ENCODE measurements around the gene FAM170B. TPM values are rescaled to one million over a fixed set of nuclear protein-coding genes. Genes with fewer than 3 reads are reported as not detected.
A peak's percentile ranks its signal among the peaks of the same experiment; 100 is the strongest.

Gene FAM170B
- polyA plus RNA-seq, 12 donors = not detected

DNA sequence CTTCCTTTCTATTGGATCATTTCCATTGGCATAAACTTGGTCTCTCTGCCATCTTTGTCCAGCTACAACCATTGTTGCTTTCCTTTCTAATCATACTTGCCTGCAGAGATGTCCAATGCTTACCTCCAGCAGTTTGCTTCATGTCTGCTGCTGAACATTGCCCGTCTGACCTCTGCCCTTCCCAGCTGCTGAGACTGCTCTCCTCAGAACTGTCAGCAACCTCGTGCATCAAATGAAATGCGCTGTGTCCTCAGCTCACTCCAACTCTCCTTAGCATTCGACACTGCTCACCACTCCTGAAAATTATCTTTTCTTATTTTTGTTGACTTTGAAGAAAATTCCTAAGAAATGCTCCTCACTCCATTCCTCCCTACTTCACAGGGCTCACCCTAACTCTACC lies 5.0 kb downstream of the FAM170B start:
- no peak for DNase-seq

DNA sequence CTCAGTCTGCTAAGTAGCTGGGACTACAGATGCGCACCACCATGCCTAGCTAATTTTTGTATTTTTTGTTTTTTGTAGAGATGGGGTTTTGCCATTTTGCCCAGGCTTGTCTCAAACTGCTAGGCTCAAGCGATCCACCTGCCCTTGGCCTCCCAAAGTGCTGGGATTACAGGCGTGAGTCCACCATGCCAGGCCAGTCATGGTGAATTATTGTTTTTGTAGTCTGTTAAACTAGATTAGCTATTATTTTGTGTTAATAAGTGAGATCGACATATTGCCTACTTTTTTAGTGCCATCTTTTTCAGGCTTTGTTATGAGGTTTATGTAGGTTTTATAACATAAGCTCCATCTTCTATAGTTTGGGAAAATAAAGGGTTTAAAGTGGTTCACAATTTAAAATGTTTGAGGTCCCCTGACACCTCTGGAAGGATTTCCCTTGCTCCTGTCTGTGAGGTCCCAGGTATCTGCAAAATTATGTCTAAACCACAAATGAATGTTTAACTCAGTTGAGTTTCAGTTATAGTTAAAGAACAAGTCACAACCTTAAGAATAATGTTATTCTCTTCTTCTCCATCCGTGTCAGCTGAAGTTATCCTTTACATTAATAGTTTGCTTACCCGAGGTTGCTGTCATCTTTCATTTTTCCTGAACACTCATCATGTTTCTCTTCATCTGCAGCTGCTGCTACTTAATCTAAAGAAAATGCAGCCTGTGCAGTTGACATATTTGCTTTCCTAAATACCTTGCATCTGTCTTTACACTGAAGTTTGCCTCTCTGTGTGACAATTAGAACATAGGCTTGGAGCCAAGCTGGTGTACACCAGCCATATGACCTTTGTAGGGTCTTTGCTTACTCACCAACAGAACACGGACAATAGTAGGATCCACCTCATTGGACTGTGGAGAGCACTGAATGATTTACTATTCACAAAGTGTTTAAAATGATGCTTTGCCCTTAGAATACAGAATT lies 9.6 kb downstream of the FAM170B start:
- DNase-seq = no peak

DNA sequence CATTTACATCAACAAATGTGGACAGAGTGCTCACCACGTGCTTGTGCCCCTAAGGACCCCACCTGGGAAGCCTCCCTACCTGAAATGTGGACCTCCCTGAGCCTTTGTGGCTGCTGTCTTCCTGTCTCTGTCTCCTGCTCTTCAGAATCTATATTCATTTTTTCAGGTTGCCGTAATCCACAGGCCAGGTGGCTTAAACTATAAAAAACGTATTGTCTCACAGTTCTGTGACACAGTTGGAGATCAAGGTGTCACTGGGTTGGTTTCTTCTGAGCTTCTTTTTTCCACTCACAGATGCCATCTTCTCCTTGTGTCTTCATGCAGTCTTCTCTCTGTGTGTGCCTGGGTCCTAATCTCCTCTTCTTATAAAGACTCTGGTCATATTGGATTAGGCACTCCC lies 12.9 kb downstream of the FAM170B start:
- DNase-seq = no peak

DNA sequence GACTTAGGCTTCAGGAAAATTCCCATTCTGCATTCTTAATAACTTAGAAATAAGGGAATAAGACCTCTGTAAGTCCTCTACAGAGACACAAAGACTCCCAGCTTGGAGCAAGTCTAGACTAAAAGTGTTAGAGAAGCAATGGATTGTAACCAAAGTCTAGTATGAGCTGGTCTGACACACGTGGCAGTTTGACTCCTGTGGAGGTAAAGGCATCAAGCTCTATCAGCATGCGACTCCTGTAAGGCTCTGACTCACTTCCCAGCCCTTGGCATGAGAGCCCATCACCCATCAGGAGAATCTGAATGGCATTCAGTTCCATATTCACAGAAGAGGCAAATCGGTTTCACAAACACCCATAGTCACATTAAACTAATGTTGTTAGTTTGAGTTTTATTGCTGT lies 14.1 kb downstream of the FAM170B start:
- no peak for DNase-seq

DNA sequence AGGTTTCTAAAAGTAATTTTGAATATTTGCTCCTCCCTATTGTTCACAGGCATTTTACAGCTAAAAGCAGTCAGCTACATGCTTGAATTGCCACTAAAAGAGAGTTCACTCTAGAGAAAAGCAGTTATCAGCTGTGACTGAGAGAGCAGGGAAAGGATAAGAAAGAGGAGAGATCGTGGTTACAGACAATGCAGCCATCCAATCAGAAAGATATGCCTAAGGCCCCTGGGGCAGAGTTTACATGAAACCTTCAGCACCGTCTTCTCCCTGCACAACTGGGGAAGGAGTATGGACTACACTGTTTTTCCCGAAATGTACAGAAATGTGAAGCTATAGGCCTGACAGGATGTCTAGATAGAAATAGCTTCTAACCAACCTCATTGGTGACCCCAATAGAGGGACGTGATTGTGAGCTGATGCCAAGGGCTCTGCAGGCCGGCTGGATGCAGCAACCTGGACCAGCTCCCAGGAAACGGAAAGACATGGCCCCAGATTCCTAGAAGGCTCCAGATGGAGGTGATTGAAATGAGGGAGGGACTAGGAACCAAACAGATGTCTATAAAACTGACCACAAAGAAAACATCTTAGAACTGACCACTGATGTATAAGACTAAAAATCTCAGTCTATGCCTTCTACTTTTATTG lies 15.3 kb downstream of the FAM170B start:
- DNase-seq = no peak

DNA sequence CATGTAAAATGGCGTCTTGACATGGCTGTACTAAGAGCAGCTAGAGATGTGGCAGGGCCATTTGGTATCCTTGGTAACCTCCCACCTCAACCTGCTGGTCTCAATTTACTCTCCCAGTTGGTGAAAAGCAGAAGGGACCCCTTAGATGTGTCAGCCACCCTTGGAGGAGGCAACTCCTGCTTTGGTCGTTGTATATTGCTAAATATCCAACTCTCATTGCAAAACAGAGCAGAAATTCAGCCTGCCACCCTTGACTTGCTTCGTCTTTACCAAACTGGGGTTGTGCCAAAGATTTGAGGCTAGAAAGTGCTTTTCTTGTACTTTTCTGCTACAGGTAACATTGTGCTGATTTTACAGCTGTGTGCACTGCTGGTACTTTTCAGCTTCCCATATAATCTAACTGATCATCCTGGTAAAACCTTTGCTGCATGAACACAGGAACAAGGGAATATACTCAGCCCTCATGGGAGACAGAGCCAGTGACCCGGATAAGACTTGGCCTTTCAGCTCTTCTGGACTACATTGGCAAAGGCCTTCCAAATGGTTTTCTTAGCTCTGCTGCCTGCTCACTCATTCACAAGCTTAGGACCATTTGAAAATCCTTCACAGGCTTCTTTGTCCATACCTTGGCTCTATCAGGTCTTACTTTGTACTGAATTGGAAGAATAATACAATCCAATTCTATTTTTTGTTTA lies 16.3 kb downstream of the FAM170B start:
- no peak for DNase-seq

DNA sequence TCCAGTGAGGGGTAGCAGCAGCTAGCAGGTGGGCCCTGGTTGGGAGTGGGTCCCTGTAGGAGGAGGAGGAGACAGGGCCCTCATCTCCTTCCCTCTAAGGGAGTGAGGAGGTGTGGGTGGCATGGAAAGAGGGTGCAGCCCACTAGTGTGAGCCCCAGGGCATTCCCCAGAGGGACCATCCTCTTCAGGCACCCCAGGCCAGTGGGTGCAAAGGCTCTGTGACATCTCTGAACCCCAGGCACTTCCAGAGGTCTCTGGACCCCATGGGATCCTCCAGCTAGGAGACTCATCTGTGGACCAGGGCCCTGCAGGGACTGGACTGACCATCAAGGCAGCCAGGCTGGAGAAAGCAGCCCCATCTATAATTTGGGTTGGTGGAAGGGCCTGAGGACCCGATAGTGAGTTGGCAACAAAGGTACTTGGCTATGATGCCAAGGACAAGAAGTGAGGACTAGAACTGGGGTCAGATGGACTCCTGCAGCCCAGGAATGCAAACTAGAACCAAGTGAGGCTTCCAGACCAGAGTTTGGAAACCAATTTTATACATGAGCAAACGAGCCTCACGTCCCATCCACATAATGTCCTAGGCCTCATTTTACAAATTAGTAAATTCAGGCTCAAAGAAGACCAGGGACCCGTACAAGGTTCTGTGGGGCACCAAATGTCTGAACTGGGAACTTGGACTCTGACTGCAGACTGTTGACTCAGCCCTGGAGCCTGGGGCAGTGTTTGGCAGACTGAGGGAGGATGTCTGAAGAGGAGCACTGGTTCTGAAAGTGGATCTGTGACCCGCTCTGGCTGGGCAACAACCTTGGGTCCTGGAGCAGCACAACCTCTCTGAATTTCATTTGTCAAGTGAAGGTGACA lies 17.1 kb downstream of the FAM170B start:
- no peak for DNase-seq

DNA sequence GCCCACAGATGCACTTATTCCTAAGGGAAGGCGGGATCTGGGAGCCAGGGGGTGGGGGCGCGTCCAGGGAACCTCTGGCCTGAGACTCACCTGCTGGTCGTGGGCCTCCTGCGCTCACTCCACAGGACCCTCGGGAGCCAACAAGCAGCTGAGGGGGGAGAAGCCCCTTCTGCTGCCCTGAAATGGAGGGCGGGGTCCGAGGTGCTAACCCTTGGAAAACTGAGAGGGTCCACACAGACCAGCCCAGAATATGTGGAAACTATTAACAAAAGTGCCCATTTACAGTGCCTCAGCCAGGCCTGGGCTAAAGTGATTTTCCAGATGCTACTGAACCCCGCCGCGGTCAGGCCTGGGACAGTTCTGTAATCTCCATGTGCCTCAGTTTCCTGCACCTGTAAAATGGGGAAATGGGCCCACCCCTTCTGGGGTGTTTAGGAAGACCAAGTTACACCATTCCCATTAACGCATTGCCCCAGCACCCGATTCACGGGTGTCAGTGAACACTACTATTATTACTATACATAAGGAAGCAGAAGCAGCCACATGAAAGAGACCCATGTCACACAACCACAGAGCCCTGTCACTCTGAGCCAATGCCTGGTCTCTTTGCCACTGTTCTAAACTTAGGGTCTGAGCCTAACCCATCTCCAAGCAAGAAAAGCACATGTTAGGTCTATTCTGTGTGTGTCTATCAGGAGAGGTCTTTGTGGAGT lies 17.9 kb downstream of the FAM170B start:
- no peak for DNase-seq

DNA sequence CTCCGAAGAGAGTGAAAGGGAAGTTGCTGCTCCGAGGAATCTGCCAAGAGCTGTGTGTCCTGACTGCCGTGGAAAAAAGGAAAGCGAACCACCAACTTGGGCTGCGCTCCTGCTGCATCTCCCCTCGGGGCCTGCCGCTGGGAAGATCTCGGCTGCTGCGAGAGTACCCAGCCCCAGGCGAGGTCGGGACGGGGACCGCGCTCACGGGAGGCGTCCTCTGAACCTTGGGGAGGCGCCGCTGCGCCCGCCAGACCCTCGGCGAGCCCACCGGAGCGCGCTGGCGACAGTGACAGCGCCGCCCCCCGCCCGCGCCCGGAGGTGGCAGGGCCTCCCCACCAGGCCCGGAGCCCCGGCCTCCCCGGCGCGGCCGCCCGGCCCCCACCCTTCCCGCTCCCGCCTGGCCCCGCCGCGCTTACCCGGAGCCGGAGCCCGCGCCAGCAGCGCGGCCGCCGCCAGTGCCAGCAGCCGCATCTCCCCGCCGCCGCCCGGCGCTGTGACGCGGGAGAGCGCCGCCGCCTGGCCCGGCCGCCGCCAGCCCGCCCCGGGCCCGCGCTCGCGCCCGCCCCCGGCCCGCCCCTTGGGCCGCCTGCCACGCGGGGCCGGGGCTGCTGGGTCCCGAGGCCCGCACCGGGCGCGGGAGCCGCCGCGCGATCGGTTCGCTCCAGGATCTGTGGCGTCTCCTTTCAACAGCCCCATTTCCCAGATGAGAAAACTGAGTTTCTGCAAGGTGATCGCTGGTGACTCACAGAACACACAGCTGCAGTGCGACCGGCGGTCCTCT lies 18.6 kb downstream of the FAM170B start, which contains the start of gene VSTM4:
Gene VSTM4, minus strand, starts transcription at position 508 of the 781 bp plus-strand sequence. Its CDS starts 37 bp downstream, at position 471.
- DNase-seq = no peak

DNA sequence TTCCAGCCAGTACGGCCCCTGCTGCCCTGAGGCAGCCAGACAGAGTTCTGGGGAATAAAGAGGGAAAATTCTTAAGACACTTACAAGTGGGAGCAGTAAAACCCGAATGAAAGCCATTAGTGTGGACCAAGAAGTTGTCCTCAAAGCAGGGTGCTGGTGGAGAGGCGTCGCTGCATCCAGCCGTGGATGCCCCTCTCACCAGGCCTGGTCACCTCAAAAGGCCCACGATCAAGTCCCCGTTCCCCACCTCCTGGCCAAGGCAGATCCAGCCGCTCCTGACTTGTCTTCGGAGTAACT lies 19.2 kb downstream of the FAM170B start:
- peak; percentile 69 for DNase-seq

DNA sequence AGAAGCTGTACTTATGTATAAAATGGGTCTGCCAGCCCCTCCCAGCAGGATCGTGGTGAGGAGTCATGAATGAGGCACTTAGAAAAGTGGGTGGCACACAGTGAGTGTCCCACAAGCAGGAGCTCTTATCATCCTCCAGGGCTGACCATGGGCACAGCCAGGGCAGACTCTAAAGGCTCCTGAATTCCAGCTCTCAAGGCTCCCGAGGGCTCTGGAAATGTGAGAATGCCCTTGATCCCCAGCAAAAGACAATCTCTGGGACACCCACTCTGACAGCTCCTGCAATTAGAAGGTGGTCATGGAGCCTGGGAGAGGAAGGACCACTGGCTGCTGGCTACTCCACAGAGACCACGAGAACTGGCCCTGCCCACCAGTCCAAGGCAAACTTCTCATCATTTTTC lies 20.1 kb downstream of the FAM170B start:
- DNase-seq = no peak

DNA sequence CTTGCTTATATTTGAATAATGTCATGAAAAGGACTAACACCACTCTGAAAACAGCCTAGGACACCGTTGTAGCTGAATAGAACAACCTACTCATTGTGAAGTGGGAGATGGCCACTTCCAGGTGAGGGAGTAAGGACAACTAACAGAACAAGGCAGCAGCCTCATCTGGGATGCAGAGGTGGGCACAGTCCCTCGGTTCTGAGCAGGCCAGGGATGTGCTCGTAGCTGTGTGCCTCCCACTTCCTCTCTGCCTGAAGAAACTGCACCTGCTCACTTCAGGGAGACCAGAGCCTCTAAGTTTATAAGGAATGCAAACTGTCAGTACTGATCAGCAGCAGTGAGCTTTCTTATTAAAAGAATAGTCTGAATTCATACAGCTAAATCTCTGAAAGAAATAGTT lies 21.0 kb downstream of the FAM170B start:
- DNase-seq = no peak

DNA sequence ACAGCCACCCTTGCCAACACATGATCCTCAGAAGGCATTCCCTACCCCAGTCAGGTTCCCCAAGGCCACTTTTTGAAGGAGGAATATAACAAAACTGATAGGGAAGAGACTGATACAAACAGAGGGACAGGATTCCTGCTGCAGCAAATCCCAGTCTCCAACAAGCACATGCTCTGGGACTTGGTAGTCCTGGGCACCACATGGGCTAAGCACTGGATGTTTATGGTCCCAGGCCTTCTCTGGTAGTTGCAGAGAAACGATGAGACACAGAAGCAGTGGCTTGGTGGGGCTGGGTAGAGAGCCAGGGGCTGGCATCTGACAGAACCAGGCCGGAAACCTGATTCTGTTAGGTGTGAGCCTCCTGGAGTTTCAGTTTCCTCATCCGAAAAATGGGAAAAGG lies 21.7 kb downstream of the FAM170B start:
- DNase-seq = no peak

DNA sequence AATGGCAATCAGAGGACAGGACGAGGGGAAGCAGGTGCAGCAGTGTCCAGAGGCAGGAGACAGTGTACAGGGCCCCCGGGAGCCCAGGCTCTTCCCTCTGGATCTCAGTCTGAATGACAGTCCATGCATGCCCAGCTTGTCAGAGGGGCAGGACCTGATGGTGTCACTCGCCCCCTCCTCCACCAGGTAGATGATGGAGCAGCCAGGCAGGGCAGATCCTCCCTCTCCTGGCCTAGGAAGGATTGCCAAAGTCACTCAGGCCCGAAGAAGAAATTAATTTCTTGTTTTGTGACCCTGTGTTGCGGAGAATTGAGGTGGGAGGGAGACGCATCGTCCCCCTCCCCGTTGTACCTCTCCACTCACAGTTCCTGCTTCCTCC lies 22.5 kb downstream of the FAM170B start:
- no peak for DNase-seq

DNA sequence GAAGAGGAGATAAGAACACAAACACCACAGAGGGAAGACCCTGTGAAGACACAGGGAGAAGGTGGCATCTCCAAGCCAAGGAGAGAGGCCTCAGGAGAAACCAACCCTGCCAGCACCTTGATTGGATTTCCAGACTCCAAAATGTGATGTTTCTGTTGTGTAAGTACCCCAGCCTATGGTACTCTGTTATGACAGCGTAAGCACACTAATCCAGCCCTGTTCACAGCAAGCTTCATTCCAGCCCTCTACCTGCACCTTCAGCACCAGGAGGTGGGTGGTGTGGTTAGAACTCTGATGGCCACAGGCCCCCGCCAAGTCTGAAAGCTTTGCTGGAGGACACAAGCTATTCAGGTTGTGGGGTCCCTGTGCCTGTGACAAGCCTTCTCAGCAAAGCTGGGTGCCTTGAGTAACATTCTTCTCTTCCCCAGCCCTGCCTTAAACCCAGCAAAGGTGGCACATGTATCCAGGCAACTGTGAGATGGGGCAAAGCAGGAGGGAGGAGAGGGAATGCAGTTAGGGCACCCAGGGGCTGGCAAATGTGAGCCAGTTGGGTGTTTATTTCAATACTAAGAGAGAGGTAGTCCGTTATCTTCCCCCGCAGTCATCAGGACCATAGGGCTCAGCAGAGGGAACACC lies 23.0 kb downstream of the FAM170B start:
- no peak for DNase-seq

DNA sequence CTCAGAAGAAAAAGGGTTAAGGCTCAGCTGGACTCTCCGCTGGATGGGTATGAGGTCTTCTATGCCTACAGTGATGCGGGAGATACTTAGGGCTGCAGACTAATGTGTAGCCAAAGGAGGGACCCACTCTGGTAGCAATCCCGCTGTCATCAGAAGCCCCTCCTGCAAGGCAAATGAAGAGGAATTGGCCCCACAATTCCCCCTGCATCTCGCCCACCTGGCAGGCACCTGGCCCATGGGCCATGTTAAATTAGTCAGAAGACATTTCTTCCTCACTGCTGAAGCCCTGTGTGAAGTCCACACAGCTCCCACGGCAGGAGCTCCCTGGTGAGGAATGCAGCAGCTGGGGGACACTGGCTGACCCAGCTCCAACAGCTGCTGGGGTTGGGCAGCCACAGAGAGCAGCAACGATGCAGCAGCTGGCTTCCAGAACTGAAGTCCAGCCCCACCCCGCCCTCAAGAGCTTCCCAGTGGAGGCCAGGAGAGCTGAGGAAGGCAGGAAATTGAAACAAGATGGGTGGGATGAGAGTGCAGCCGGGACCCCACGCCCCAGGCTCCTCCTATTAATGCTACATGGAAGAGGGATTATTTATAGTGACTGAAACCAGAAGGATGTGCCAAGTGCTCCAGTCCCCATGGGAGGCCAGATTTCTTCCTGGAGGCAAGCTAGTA lies 24.0 kb downstream of the FAM170B start:
- peak; percentile 81 for DNase-seq

DNA sequence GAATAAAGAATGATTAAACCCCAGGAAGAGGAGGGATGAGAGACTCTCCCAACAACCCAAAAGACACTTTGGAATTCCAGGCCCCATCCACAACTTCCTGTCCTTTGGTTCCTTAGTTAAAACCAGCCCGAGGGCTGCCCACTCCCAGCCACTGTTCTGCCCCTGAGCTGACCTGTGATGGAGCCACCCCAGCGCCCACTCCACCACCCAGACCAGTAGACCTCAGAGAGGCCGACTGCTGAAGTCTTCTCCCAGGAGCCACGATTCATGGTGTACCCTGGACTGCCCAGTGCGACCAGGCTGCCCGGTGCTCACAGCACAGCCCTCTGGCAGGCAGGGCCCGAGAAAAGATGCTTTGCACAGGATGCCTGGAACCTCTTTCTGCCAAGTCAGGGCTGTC lies 25.2 kb downstream of the FAM170B start:
- no peak for DNase-seq

DNA sequence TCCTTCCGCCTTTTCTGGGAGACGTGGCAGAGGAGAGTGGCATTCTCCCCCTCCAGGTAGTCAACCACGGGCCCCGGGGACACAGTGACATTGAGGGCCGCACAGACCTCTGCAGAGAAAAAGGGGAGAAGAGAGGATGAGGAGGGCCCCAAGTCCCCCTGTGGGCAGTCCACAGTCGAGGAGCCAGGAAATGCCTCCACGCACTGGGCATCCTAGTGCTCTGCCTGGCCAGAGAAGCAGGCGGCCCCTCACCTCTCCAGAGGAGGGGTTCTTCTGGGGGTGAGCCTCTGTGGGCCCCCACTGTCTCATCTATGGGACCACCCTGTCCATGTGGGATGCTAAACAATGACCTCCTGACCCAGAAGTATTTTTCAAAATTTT lies 25.9 kb downstream of the FAM170B start:
- DNase-seq = no peak

Measured in muscle of arm (tissue), 12 donors.